ENCODE measurements around the gene IZUMO1.

DNA sequence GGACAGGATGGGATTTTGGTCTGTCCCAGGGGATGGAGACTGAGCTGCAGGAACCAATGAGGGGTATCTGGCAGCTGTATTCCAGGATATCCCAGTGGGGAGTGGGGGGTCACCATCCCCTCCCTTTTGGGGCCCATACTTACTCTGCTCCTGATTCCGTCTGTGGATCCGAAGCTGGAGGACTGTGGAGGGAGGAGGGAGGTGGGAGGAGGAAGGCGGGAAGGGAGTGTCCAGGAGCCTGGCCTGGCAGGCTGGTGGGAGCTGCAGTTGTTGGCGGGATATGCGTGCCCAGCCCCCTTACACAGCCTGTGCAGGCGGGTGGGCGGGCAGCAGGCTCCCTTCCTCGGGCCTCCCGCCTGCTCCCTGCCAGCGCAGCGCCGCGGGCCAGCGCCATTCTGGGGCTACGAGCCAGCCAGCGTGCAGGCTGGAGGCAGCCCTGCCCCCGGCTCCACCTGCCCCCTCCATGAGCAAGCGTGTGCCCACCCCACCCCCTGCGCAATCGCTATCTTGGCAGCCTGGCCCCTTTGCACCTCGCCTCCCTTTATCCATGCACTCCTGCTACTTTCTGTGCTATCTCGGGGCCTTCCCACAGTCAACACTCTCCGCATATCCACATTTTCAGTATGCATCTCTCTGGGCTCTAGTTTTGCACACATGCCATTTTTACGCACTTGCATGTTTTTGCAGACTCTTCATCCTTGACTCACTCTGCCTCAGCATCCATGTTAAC lies 30.0 kb downstream of the IZUMO1 start:
- TF ChIP-seq, protein P1, sequence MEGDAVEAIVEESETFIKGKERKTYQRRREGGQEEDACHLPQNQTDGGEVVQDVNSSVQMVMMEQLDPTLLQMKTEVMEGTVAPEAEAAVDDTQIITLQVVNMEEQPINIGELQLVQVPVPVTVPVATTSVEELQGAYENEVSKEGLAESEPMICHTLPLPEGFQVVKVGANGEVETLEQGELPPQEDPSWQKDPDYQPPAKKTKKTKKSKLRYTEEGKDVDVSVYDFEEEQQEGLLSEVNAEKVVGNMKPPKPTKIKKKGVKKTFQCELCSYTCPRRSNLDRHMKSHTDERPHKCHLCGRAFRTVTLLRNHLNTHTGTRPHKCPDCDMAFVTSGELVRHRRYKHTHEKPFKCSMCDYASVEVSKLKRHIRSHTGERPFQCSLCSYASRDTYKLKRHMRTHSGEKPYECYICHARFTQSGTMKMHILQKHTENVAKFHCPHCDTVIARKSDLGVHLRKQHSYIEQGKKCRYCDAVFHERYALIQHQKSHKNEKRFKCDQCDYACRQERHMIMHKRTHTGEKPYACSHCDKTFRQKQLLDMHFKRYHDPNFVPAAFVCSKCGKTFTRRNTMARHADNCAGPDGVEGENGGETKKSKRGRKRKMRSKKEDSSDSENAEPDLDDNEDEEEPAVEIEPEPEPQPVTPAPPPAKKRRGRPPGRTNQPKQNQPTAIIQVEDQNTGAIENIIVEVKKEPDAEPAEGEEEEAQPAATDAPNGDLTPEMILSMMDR (conservative IDR thresholded peaks at IDR 0.05) = no peak
- no peak for TF ChIP-seq ZFX (IDR thresholded peaks at IDR 0.05)
